DND-41 (cell line): ENCODE results near the gene GPC6.

Source experiments
- EZH2 ChIP-seq: IDR thresholded peaks from 3 replicates; pipeline ENCODE4 v1.6.1; 2012; ENCODE audit warnings: borderline replicate concordance, low read depth, mild to moderate bottlenecking, moderate library complexity, low read length, inconsistent platforms; ENCODE audit not compliant: severe bottlenecking
- TF ChIP-seq, protein P1 (sequence below): IDR thresholded peaks from 2 replicates; pipeline ENCODE4 v1.5.1; 2012; ENCODE audit warnings: borderline replicate concordance, low read length, moderate library complexity, mild to moderate bottlenecking; ENCODE audit not compliant: poor library complexity, severe bottlenecking; ENCODE audit errors: extremely low read depth

DNA sequence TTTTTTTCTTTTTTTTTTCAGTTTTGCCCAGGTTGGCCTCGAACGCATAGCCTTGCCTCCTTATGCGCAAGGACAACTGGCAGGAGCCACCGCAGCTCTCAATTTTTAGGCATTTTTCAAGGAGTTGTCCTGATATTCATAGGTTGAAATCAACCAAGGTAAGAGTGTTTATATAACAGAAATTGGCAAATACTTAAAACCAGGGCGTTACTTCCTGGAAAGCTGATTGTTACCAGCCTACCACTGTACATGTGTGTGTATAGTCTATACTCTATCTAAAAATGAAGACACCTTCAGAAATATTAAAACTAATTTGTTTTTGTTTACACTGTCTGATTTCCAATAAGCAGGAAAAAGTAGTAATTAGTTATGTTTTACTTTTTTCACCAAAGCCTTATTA lies 39.2 kb downstream of the GPC6 start:
- TF ChIP-seq, protein P1, sequence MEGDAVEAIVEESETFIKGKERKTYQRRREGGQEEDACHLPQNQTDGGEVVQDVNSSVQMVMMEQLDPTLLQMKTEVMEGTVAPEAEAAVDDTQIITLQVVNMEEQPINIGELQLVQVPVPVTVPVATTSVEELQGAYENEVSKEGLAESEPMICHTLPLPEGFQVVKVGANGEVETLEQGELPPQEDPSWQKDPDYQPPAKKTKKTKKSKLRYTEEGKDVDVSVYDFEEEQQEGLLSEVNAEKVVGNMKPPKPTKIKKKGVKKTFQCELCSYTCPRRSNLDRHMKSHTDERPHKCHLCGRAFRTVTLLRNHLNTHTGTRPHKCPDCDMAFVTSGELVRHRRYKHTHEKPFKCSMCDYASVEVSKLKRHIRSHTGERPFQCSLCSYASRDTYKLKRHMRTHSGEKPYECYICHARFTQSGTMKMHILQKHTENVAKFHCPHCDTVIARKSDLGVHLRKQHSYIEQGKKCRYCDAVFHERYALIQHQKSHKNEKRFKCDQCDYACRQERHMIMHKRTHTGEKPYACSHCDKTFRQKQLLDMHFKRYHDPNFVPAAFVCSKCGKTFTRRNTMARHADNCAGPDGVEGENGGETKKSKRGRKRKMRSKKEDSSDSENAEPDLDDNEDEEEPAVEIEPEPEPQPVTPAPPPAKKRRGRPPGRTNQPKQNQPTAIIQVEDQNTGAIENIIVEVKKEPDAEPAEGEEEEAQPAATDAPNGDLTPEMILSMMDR: no peak
- TF ChIP-seq EZH2: no peak
